ENCODE data around the gene B4GALT7.

GRCh38 chr5:177555665-177556064 is 44.3 kb upstream of the B4GALT7 start:
- TF ChIP-seq CTCF (IDR thresholded peaks at IDR 0.05) (no peak), EZH2phosphoT487 (IDR thresholded peaks at IDR 0.05) (no peak), EZH2 (IDR thresholded peaks at IDR 0.05) (no peak)

All from neural progenitor cell (in vitro differentiated cells).